Amniotic epithelial cell (primary cell): ENCODE results near the gene C16orf74.

Experiments used
- DNase-seq: peaks from one replicate; pipeline ENCODE4 v3.0.0-alpha.2; 2010; ENCODE audit warnings: low read depth

The C16orf74 gene

GRCh38 chr16:85695196-85696128 lies 55.4 kb downstream of the C16orf74 start:
- no peak for DNase-seq

DNA sequence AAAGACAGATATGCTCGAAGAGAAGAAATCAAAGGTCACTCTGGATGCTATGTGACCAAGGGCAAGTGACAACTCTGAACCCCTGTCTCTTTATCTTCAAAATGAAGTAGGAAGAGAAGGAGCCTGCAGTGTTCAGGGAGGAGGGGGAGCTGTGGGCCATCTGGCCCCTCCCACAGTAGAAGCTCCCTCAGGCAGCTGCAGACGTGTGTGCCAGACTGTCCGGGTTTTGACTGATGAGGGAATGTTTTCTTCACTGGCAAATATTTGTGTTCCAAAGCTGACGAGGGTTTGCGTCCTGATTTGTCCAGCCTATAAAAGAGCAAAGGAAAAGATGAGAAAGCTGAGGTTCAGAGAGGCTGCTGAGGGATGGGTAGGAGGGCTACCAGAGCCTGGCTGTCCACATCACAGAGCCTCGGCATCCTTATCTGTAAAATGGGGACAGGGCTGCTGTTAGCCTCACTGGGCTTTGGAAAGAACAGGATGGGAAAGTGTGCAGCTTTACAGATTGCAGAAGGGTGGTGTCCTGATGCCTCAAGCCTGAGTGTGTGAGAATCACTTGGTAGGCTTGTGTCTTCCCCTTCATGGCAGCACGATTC lies 60.3 kb downstream of the C16orf74 start:
- DNase-seq: peak; percentile 41

- DNase-seq: no peak
Measured at GRCh38 chr16:85689950-85690320, 61.0 kb downstream of the C16orf74 start.

- no peak for DNase-seq
Measured at GRCh38 chr16:85689285-85689949, 61.5 kb downstream of the C16orf74 start.

DNA sequence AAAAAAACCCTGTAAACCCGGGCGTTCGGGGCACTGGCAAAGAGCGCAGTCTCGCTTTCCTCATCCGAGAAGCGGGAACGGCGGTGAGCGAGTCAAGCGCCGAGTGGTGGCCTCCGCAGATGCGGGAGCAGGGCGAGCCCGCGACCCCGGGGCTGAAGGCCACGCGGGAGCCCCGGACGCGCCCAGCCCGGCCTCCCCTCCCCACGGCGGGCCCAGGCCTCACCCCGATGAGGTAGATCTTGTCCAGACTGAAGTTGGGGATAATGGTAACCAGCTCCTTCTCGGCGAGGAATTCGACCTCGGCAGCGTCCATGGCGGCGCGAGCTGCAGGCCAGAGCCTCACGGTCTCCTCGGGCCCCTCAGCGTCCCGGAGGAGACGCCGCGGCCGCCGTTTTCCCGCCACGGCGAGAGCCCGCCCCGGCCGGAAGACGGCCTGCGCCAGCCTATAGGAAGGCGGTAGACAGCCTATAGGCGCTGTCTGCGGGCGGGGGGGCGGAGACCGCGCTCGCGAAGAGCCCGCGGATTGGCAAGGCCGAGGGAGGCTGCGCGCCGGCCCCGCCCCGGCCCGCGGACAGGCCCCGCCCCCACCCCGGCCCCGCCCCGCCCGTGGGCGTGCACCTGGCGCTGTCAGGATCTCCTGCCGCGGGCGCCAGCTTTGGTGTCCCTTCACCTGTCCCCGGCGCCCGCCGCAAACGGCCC lies 62.2 kb downstream of the C16orf74 start, which contains the start of gene GINS2:
GINS2 (minus strand) TSS at position 369 of the 699 bp plus-strand sequence; CDS start at position 313, 56 bp downstream.
- peak; percentile 80 for DNase-seq

- no peak for DNase-seq
Measured at GRCh38 chr16:85687651-85688471, 63.0 kb downstream of the C16orf74 start.

GRCh38 chr16:85686912-85687591 lies 63.8 kb downstream of the C16orf74 start:
- no peak for DNase-seq

DNA sequence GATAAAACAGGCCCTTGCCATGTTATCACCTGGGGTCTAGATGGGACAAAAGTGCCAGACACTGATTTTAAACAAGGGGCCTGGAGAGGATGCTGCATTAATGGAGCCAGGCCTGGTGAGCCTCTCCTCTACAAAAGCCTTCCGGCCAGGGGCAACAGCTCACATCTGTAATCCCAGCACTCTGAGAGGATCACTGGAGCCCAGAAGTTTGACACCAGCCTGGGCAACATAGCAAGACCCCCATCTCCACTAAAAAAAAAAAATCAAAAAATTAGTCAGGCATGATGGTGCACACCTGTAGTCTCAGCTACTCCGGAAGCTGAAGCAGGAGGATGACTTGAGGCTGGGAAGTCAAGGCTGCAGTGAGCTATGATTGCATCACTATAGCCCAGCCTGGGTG lies 65.6 kb downstream of the C16orf74 start:
- DNase-seq: no peak

- peak; percentile 18 for DNase-seq
Measured at GRCh38 chr16:85683363-85683762, 67.5 kb downstream of the C16orf74 start.

DNA sequence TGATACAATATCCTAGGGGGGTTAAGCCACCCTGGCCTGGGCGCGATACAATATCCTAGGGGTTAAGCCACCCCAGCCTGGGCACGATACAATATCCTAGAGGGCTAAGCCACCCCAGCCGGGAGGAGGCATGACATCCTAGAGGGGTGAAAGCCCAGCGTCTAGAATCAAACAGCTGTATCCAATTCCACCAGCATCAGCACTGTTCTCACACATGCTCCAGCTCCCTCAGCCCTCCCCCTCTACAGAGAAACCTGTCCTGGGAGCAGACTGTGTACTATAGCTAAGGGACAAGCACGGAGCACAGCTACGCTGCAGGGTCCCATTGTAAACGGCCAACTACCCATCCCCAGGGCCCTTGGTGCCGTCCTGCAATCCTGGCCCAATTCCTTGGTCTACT lies 68.4 kb downstream of the C16orf74 start:
- no peak for DNase-seq

- no peak for DNase-seq
Measured at GRCh38 chr16:85681255-85681654, 69.6 kb downstream of the C16orf74 start.

DNA sequence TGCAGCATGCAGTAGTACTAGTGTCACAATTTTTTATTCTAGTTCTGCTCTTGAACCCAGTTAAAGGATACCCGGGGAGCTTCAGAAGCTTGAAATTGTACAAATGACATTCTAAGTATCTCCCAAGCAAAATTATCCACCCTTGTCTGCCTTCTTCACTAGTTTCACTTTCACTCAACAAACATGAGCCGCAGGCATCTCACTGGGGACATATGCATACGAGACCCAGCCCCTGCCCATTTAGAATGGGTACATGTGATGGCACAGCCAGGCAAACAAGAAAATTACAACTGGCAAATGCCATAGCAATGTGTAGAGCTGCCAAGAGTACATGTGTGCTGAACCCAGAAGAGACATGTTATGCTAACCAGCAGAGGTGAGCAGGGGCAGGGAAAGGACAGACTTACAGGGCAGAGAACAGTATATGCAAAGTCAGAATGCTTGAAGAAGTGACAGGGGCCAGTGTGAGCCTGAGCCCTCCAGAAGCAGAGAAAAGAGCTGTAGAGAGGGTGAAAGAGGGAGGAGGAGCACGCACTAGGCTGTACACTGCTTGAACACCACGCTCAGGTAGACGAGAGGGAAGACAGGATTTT lies 70.4 kb downstream of the C16orf74 start:
- no peak for DNase-seq

DNA sequence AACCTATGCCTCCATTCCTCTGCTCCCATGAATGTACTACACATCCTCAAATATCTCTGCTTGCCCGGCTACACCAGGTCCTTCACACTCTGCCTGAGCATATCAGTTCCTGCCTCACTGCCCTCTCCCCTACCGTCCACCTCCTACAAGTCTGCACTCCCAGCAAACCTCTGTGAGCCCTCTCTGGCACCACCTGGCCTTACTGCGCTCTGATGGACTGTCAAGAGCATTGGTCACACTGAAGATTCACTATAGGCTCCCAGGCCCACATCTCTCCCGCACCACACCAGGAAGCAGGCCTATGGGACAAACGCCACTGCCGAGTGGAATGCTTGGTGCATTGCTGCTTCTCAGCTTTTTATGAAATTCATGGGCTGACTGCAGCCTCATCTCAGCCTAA lies 71.0 kb downstream of the C16orf74 start:
- no peak for DNase-seq

GRCh38 chr16:85678821-85679220 lies 72.1 kb downstream of the C16orf74 start:
- DNase-seq: no peak

DNA sequence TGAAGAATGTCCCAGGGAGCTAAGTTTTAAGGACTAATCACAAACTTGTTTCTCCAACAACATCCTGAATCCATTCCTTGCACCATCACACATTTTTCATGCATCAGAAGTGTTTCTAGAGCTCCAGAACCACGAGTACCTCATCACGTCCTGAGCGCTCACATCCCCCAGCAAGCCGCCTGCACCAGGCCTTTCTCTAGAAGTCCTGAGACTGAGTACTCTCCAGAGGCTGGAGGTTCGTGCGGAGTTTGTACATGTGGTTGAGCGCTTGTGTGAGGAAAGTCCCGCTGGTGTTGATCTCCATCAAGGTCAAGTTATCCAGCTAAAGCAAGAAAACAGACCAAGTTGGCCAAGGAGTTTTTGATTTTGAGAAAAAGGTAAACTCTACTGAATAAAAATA lies 72.9 kb downstream of the C16orf74 start:
- no peak for DNase-seq

DNA sequence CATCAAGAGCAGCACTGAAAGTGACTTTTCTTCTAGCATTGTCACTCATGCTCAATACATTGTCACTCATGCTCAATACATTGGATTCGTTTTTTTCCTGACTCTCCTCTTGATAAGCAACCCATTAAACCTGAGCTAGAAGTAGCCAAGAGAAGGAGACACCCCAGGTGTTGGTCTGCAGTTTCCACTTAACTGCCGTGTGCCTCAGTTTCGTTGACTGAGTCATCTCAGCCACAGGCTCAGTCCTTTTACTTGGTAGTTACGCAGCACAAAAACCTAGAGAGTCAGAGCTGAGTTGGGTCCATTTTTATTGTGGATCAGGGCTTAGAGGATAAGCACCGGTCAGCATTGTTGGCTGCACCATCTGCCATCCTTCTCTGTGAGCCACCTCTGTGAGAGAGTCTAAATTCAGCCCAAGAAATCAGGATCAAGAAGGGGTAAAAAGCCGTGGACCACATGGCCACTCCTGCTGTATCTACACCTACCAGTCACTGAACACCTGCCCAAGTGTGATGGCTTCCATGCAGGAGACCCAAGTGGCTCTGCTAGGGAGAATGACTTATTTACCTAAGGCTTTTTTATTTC lies 73.4 kb downstream of the C16orf74 start:
- DNase-seq: no peak

GRCh38 chr16:85676466-85676865 lies 74.4 kb downstream of the C16orf74 start:
- no peak for DNase-seq

DNA sequence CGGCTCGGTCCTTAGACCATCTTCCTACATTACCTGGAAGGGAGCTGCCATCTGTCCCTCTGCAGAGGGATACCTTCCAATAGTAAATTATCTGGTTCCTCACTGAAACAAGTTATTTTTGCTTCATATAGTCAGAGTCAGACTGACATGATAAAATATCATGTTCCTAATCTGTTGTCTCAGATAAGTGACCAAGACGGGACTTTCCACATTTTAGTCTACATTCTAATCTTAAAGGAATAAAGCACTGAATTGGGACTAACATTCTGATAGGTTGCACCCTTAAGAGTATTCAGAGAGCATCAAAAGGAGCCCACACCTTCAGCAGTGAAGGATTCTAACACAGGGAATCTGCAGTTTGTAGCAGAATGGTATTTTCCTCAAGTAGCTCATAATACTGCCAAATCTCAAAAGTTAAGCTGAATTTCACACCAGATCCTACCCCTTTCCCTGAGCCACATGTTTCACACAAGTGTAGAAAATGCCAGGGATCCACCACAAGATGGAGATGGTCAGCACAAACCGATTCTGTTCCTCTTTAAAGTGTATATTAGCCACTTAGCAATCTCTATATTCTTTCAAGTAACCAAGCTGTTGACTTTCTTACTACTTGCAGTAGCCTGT lies 75.5 kb downstream of the C16orf74 start:
- DNase-seq: peak; percentile 39

DNA sequence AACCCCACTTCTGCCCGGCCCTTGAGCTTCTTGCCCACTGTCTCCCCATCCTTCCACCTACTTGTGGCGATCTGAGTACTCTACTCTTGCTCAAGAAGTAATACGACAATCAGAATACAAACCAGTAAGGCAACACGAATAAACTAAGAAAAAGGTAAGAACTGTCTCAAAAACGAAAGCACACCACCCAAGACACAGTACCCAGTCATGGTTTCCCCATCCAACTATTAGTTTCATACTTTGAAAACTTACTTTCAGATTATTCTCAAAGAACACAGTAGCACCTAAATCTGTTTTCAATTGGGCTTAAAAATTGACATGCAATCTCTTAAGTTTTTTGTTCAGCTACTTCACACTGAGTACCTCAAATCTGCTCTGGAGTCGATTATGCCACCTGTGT lies 76.1 kb downstream of the C16orf74 start:
- no peak for DNase-seq

- no peak for DNase-seq
Measured at GRCh38 chr16:85674418-85674755, 76.5 kb downstream of the C16orf74 start.
